ENCODE data around the gene CDK6. TPM values are rescaled to one million over a fixed set of nuclear protein-coding genes. Genes with fewer than 3 reads are reported as not detected.

The CDK6 gene
- total RNA-seq, 1 donor from 2014 or later, result 48.2 TPM

DNA sequence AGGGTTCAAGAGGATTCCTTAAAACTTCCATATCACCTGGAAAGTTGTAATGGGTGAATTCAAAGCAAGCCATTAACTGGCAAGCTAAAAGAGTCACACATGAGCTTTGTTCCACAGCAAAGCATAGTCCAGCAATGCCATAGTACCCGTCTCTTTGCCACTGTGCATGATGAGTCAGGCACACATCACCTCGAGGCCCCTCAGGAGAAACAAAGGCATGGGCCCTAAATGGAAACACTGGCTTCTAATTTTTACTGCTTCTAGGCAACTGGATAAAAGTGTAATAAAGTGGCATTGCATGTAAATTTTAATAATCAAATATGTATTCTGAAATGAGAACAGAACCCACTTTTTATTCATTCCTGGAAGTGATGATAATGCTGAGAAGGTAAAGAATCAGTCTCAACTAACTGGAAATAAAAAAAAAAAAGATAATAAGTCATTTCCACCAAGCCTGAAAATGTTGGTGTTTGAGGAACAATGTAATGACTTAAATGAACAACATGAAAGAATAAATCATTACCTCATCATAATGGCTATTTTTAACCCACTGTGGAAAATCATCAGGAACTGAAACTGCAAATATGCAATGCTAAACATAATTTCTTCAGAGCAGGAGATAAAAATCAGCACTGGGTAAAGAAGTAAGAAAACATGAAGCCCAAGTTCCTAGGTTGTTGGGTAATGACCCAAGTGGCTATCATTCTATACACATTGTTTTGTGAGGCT is 104.9 kb downstream of the CDK6 start:
- DNase-seq, result peak; percentile 65

DNA sequence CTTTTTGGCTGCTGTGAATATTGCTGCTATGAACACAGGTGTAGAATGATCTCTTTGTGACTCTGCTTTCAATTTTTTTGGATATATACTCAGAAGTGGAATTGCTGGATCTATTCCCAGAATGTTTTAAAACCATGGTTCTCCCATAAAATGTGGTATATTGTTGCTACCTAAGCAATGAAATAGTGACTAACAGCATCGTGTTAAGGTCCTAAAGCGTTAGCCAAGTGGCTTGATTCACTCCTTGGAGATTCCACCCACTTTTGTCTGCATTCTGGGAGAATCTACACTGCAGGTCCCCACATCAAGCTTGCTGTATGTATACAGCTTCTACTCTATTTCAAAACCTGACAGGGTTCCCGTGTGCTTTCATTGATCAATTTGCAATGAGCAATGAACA is 105.6 kb downstream of the CDK6 start:
- DNase-seq, result no peak

DNA sequence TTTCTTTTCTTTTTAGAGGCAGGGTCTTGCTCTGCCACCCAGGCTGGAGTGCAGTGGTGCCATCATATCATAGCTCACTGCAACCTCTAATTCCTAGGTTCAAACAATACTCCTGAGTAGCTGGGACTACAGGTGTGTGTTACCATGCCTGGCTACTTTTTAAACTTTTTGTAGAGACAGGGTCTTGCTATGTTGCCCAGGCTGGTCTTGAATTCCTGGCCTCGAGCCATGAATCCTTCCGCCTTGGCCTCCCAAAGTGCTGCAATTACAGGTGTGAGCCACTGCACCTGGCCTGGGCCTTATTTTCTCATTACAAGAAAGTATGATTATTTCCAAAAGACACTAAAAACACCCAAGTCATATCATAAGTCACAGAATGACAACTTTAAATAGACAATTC is 106.6 kb downstream of the CDK6 start:
- no peak for DNase-seq

DNA sequence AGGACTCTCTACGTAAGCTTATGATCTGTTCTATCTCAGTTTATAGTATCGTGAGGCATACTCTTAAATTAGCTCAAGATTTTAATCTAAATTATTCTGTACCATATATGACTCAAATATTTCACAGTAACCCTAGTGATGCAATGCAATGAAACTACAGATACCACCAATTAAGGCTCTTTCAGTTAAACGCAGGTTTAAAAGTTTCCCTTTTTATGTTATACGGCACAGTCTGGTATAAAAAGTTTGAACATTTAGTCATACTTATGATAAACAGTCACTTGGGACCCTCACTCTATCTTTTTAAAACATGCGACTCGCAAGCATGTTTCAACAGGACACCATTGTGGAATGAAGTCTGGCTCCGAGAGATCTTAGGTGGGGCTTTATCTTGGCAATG is 107.2 kb downstream of the CDK6 start:
- no peak for DNase-seq

DNA sequence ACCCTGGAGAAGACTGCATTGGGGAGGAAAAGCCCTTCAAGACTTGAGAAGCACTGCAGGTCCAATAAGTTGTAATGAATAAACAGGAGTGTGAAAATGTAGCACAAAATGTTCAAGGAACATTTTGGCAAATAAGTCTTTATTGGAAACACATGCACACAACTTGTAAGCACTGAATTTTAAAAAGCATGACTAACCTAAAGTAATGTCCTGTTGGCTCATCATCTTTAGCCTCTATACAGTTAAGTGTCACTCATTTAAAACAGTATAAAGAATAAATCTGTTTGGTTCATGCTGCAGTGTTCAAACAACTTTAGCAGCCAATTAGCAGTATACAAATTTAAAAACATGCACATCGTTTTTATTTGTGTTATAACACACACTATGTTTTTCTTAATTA is 108.6 kb downstream of the CDK6 start:
- DNase-seq, result no peak

DNA sequence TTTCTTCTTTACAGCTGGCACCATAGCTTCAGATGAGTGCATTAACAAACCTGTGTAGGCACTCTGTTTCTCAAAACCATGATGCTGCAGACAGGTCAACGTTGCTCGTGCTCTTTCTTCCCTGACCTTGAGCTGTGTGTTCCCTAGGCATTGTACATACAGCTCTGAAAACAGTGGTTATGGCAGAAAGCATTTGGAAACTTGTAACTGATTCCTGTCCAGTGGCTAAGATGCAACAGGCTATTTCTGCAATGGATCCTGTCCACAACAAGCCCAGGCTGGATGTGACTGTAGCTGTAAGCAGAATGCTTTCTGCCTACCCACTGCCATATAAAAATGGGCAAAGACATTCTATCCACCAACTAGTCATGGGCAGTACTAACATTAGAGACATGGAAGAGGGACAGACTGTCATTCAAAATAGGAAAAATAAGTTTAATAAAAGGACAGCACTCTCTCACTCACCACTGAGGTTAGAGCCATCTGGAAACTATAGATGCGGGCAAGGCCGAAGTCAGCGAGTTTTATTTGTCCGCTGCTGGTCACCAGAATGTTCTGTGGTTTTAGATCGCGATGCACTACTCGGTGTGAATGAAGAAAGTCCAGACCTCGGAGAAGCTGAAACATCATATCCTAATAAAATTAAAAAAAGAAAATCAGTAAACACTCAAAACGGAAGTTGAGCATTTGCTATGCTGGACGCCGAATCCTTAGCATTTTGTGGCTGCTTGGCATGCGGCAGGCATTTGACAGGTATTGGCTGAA is 111.0 kb downstream of the CDK6 start:
- no peak for DNase-seq

DNA sequence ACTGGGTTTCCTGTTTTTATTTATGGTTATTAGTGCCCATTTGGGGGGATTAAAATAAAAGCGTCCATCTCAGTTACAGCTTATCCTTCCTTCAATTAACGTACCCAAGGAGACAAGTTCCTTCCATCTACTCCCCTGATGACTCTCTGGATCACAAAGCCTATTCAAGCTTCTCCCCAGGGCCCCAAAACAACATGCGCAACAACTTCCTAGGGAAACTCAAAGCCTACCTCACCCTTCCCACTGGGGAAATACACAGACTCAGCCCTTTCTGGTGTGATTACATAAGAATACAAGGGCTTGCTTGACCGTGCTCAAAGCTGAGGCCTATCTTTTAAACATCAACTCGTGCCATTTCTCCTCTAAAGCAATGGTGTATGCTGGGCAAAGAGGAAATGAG is 112.4 kb downstream of the CDK6 start:
- DNase-seq, result peak; percentile 75

DNA sequence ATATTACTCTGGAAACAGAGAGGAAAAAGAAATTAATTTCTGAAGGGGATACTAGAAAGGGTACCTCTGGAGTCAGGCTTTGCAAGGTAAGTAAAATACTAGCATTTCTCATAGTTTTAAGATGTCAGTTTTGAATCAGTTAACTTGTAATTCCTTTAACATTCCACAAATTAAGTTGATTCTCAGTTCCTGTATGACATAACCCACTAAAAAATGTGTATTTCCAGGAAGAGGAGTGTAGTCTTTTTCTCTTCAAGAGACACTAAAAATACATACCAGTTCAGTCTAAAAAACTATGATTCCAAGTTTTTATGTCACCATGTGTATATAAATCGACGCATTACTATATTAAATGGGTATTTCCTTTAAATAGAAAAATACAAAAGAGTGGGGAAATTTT is 113.2 kb downstream of the CDK6 start:
- DNase-seq, result peak; percentile 56

DNA sequence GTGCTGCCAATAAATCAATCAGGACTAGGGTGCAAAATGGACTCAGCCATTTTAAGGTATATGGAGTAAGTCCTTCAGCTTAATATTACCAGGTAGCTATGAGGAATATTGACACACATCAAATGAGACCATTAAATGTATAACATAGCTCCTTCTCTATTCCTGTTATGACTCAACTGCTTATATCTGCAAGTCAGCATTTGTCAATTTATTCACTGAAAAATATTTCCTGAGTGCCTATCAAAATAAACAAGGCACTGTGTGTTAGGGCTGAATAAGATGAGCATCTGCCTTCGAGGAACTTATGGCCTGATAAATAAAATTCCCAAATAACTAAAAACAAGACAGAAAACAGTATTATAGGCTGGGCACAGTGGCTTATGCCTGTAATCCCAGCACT is 113.8 kb downstream of the CDK6 start:
- peak; percentile 53 for DNase-seq

DNA sequence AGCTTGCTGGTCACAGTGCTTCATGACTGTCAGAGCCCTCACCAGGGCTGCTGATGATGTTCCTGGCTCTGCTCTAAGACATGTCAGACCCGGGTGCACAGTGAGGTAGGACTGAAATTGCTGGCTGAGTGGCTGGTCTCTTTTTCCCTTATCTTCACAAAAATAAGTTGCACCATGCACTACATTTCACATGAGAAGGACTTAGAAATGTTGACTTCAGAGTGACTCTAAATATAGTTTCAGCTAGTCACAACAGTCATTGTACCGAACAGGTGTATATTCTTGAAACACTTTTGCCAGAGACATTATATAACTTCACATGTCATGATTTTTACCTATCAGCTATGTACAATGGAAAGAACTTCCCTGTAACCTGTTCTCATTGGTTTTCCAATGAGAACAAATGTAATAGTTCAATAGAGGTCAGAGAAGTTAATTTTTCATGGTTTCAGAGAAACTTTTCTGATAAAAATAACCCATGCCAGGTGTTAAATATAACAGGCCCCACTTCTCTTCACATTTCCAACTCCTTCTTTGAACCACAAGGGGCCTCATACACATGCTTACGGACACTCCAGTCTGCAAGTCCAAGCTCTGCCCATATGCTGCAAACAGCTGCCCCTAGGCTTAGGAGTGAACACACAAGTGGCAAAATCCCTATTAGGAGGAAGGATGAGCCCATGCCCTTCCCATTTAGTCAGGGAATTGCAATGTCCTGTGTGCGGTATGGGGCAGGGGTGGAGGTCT is 115.6 kb downstream of the CDK6 start:
- no peak for DNase-seq

DNA sequence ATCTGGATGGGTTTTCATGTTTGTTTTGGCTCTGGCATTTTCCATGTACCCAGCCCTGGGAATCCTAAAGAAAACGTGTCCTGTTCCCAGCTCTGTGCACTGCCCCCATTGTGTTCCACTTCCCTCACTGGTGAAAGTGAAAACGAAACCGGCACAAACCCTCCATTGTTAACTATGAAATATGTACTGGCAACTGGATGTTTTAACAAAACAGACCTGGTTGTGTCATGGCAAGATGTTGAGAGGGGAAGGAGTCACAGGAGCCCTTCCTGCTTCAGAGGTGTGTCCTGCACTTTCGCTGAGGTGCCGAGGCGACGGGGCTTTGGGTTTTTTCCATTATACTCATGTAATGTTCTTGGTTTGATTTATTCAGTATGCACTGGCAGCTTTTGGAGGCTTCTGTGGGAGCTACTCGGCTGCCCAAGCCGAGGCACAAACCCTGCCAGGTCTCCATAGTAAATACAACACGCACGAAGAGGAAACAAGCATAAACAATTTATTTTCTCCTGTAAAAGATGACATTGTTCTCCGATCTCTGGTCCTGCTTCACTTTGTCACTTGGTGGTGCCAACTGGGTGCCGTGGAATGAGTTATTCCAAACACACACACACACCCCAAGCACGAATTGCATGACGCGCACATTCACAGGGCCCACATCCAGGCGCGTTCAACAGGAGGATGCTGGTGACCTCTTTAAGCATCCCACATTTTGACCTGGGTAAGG is 118.2 kb downstream of the CDK6 start:
- DNase-seq, result peak; percentile 98

DNA sequence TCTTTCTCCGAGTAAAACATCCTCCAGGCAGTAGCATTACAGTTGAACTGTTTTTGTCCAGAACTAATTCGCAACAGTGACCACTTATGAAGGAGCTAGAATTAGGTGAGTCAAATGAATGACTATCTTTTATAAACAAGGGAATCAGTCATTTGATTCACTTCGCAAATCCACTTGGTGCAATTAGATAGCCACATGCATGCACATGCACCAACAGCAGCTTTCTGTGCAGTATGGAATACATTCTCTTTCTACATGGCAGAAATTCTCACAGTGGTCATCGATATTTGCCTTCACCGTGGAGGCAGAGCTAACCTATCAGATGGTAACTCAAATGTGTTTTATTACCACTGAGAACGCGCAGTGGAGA is 118.8 kb downstream of the CDK6 start:
- DNase-seq, result no peak

DNA sequence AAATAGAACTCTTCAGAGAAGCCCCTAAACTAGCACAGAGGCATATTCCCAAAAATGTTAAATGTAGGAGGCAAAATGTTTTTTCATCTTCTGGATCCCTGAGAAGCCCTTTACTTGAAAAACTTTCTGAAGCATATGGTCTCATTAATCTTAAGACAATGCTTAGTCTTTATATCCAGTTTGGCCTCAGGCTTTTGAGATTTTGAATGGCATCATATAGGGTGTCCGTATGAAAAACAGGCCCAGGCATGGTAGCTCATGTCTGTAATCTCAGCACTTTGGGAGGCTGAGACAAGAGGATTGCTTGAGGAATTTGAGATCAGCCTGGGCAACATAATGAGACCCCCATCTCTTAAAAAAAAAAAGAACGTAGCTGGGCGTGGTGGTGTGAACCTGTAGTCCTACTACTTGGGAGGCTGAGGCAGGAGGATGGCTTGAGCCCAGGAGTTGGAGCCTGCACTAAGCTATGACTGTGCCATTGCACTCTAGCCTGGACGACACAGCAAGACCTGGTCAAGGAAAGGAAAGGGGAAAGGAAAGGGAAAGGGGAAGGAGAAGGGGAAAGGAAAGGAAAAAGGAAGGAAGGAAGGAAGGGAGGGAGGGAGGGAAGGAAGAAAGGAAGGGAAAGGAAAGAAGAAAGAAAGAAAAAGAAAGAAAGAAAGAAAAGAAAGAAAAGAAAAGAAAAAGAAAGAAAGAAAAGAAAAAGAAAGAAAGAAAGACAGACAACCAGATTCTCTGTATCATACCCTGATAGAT is 119.4 kb downstream of the CDK6 start:
- DNase-seq, result no peak

DNA sequence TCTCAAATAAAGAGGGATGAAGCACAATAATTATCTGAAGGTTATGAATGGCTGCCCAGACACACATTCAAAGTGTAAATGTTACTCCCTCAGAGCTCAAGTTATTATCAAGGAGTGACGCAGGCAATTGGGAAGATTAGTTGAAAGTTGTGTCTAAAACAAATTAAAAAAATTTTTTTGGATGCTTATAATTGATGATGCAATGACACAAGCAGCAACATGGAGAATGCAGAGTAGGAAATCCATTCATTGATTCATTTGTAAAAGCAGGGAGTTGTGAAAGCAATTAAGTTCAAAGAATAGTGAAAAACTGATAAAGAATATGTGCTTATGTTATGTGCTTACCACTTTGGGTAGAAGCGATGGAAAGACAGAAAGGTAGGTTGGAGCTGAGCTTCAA is 120.4 kb downstream of the CDK6 start:
- DNase-seq, result no peak

DNA sequence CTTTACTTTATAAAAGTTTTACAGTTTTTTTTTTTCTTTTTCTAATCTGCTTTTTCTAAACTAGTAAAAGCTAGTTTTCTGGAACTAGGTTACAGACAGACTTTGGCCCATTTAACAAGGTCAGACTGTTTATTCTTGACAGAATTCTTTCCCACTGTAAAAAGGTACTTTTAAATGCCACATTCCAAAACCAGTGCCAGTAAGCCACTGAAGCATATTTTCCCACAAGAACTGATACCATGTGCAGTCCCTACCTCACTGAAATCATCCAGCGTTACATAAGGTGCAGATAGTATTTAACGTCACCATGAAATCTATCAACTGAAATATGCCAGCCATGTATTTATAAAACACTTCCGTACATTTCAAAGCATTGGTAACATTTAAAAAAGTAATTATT is 121.6 kb downstream of the CDK6 start:
- no peak for DNase-seq

DNA sequence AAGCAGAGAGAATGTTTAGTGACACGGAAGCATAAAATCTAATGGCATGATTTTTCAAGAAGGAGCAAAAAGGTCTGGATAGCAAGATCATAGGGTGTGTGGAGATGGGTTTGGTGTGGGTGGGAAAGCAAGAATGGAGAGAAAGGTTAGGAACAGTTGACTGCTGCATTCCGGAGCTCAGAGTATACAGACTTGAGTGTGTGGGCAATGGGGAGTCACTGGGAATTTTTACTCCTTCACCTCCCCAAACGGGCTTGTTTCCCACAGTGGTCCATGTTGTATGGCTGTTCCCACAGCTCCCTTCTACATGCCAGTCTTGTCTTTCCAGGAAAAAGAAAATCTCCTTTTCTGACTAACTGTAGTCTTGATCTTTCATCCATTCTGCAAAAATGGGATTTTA is 122.1 kb downstream of the CDK6 start:
- no peak for DNase-seq

DNA sequence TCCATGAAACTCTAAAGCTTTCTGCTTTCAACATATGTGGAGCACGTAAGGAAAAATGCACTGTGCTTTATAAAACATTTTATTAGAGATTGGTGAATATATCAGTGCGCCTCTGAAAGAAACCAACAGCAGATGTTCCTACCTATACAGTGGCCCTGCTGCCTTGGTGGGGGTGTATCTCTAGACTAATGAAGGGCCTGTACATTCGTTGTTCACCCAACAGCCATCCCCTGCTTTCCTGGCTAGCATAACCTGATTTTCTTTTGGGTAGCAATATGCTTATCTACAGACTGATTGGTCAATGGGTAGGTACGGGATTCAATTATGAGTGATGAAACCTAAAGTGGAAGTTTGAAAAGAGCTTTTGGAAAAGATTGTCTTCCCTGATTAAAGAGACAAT is 126.5 kb downstream of the CDK6 start:
- no peak for DNase-seq

DNA sequence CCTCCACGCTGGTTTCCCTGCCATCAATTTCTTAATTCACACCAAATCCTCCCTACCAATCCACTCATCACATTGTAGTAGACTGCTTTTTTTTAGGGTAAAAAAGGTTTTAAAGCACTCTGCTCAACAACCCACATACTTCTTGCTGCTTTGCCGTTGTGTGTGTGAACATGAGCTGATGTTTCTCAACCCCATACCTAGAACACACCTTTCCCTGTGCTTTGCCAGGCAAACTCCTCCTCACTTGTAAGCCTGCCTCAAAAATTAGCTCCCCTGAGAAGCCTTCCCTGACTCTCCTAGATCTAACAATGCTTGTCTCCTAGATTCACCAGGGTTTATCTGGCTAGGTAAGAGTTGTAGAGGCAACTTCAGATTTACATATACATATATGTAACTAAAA is 127.2 kb downstream of the CDK6 start:
- DNase-seq, result no peak

DNA sequence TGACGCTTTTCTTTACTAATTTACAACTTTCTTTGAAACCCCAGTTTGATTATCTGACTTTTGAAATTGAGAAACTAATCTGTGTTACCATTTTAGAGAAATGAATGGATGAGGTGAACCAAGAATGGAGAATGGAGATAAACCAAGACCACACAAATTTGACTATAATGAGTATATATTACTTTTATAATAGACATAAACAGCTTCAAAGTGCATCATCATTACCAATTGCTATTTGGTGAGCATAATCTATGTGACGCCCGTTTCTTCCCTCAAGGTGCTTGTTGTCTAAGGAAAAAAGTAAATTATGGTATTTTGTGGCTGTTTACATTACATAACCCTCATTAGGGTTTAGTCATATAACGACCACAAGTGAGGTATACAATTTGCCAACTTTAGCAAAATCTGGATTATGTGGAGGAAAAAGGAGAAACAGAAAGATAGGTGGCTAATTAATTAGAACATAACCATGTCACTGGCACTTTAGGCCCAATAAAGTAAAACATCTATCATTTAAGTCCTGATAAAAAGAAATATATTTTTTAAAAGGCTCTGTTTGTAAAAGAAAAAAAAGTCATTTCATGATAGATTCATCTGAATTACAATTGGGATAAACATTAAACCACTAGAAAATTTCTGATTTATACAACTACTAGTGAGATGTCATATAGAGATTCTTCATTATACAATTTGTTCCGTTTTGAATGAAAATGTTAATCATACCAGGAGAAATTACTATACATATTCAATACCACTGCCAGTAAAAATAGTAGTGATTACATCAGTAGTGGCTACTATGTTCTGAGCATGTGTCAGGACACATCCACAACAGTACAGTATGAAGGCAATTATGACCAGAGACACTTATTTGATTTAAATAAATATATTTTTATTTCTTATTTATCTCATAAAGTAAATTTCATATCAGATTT is 128.0 kb downstream of the CDK6 start:
- no peak for DNase-seq

DNA sequence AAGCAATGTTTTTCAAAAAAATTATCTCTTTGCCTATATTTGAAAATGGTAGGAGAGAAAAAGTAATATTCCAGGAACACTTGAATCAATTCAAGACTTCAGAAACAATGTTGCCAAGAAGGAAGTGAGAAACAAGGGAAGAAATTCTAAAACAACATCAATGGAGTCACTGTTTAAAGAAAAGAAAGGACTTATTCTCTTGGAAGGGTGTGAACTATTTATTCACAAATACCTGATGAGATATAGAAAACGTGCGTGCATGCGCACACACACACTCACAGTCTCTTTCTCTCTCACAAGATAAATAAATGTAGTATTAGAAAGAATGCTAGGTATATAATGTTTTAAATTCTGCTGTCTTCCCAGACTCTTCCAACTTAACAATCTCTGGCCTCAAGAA is 128.9 kb downstream of the CDK6 start:
- no peak for DNase-seq

DNA sequence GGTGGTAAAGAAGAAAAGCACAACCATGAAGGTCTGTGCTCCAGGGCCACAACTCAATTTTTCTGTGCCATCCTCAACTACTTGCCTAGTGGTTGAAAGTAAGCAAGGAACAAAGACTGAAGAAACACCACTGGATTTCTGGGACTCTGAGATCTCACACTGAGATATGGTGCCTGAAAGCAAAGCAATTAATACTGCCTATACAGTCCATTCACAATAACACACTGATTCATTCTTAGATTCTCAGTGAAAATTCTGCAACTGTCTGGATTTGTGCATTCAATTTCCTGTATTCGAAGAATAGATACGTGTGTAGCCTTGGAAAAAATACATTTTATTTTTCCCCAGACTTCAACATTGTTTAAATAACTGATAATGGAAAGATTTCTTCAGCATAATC is 129.8 kb downstream of the CDK6 start:
- no peak for DNase-seq
